ENCODE results near the gene KLHL22.
"Not testable (repeated sequence)": the region's sequence is repeated elsewhere in the genome, so short reads cannot be mapped to it uniquely, and the experiment has no call there.

Gene KLHL22

DNA sequence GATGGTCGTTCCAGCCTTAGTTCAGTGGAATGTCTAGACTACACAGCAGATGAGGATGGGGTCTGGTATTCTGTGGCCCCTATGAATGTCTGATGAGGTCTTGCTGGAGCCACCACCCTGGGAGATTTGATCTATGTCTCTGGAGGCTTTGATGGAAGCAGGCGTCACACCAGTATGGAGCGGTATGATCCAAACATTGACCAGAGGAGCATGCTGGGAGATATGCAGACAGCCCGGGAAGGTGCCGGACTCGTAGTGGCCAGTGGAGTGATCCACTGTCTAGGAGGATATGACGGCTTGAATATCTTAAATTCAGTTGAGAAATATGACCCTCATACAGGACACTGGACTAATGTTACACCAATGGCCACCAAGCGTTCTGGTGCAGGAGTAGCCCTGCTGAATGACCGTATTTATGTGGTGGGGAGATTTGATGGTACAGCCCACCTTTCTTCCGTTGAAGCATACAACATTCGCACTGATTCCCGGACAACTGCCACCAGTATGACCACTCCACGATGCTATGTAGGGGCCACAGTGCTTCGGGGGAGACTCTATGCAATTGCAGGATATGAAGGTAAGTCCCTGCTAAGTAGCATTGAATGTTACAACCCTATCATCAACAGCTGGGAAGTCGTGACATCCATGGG lies 44.3 kb downstream of the KLHL22 start:
- in situ Hi-C loops (cut with MboI; ENCODE audit: low sequenced_read_pairs), result not testable (repeated sequence)

DNA sequence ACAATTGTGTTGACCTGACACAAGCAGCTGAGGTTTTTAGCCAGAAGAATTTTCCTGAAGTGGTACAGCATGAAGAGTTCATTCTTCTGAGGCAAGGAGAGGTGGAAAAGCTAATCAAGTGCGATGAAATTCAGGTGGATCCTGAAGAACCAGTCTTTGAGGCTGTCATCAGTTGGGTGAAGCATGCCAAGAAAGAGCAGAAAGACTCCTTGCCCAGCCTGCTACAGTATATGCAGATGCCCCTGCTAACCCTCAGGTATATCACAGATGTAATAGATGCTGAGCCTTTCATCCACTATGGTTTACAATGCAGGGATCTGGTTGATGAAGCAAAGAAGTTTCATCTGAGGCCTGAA lies 45.1 kb downstream of the KLHL22 start:
- in situ Hi-C loops (cut with MboI; ENCODE audit: low sequenced_read_pairs), result no loop called here

DNA sequence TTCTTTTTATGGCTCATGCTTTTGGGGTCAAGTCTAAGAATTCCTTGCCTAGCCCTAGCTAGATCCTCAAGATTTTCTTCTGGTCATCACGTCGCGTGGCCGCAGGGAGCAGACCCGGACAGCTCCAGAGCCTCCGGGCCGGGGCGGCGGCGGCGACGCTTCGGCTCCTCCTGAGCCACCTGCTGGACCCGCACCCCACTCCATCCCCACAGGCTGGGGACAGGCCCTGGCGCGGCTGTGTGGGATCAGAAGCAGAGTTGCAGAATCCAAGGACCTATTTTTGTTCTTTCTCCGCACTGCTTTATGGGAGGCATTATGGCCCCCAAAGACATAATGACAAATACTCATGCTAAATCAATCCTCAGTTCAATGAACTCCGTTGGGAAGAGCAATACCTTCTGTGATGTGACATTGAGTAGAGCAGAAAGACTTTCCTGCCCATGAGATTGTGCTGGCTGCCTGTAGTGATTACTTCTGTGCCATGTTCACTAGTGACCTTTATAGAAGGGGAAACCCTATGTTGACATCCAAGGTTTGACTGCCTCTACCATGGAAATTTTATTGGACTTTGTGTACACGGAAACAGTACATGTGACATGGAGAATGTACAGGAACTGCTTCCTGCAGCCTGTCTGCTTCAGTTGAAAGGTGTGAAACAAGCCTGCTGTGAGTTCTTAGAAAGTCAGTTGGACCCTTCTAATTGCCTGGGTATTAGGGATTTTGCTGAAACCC lies 45.6 kb downstream of the KLHL22 start:
- in situ Hi-C loops (cut with MboI; ENCODE audit: low sequenced_read_pairs), result no loop called here

GRCh38 chr22:20448630-20449029 lies 47.0 kb downstream of the KLHL22 start:
- in situ Hi-C loops (cut with MboI; ENCODE audit: low sequenced_read_pairs), result no loop called here

- in situ Hi-C loops (cut with MboI; ENCODE audit: low sequenced_read_pairs), result no loop called here
Measured at GRCh38 chr22:20446383-20446970, 49.1 kb downstream of the KLHL22 start.

GRCh38 chr22:20444325-20444724 lies 51.3 kb downstream of the KLHL22 start:
- in situ Hi-C loops (cut with MboI; ENCODE audit: low sequenced_read_pairs), result no loop called here

DNA sequence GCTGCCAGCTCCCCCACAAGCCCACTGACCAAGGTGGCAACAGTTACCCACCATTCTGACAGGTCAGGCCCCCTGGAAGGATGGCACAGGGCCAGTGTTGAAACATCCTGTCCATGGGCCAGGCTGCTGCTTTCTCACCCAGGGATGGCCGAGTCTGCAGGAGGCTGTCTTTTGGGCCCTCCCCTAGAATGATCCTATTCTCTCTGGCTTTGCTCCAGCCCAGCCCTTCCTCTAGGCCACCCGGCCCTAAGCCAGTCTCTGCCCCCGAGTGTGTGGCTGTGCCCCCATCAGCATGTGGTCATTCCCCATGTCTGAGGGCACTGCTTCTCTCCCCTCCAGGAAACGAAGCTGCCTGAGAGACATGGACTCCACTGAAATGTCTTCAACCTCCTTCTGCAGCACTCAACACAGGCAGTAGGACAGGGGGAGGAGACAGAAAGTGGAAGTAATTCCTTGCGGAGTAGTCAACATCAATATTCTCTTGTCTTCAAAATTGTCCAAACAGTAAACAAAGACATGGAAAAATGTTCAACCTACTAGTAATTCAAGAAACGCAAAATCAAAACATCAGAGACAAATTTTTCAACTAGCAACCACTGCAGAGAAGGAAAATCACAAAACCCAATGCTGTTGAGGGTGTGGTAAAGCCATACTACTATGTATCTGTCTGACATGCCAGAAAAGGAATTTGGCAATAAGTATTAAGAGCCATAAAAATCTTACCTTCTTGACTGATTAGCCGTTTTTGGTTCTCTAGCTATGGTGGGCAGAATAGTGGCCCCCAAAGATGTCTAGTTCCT lies 52.9 kb downstream of the KLHL22 start:
- in situ Hi-C loops (cut with MboI; ENCODE audit: low sequenced_read_pairs), result no loop called here

DNA sequence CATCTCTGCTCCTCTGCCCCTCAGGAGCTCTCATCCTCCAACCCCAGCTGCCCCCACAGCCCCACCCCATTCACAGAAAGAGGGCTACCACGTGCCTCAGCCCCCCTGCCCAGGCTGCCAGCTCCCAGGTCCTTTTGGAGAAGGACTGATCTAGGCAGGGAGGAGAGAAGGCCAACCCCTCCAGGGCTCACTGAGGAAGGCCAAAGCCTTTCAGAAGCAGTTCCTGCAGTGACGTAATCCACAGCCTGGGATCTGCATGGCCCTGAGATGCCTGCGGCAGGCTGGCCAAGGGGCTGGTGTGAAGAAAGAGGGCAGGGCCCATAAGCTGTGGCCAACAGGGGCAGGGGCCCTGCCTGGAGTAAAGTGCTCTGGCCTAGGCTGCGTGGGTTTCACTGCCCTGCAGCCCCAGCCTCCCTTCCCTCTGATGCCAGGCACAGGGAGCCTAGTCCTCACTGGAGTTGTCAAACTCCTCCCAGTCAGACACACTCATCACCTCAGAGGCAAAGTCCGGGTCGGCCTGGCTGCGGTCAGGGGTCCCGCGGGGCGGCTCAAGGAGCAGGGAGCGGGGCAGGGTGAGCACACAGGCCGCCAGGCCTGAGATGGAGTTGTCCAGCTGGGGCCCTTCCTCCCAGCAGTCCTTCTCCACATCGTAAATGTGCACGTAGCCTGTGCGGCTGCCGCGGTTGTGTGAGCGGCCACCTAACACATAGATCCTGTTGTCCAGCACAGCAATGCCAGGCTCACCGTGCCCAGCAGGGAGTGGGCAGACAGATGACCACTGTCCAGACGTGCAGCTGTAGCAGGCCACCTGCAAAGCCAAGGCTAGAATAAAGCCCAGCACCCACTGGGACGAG lies 53.7 kb downstream of the KLHL22 start:
- in situ Hi-C loops (cut with MboI; ENCODE audit: low sequenced_read_pairs), result no loop called here

DNA sequence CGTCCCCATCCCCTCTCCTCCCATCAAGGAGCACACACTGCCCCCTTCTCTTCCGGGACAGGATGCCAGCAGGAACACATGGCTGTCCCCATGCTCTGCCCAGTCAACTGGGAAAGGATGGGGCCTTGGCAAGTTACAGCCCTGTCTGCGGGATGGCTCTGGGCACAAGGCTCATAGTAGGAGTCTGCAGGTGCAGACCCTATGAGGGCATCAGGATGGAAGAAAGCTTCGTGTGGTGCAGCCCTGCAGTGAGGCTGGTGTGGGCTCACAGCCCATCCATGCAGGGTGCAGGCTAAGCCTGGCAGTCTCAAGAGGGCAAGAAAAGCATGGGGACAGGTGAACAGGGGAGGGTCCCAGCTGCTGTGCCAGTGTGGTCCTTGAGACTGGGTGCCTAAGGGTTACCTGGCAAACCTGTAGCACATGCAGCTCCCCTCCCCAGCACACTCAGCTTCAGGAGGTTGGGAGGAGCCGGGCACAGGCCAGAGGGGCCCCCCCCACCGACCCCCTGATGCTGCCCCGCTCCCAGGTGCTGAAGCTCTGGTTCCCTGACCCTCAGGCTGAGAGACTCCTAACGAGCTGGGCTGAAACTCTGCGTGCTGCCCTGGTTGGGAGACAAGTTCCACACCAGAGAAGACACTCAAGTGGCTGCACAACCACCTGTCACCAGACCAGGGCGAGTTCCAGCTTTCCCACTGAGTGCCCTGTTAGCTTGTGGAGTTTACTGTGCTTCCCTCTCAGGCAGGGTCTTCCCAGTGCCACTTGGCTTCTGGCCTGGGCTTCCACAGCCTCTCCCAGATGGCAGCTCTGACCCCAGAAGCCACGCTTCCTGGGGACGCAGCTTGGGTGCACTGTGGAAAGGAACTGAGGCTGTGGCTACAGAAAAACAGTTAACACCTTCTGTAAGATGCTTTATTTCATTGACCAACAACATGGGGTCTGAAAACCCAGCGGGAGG lies 54.7 kb downstream of the KLHL22 start:
- in situ Hi-C loops (cut with MboI; ENCODE audit: low sequenced_read_pairs), result no loop called here

- in situ Hi-C loops (cut with MboI; ENCODE audit: low sequenced_read_pairs), result no loop called here
Measured at GRCh38 chr22:20439928-20440575, 55.5 kb downstream of the KLHL22 start.

GRCh38 chr22:20439556-20439927 lies 56.1 kb downstream of the KLHL22 start:
- in situ Hi-C loops (cut with MboI; ENCODE audit: low sequenced_read_pairs), result no loop called here

DNA sequence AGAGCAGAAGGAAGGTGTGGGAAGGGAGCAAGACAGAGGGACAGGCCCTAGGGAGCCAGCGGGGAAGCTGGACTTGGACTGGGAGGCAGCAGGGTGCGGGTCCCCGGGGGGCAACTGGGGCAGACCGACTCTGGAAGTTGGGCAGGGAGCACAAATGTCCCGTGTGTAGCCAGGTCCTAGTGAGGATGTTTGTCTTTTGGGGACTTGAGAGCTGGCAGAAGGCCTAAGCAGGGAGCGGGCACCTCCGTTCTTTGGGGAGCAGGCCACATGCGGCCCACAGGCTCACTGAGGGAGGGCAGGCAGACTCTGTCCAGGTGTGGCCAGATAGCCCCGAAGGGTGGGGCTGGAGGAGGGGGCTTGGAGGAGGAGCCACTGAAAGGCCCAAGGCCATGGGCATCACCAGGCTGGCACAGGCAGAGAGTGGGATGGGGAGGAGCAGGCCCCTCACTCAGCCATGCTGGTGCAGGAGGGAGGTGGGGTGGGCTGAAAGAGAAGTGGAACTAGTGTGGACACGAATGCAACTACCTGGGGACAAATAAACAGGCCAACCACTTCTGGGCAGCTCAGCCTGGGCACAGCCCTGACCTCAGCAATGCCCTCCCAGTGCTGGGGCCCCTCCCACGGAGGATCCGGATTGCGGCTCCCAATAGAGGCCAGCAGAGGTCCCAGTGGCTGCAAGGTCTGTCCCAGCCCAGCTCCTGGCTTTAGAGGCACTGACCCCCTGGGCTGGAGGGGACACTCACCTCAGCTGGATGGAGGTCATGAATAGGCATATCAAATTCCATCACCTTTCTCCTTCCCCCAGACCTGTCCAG lies 56.7 kb downstream of the KLHL22 start:
- in situ Hi-C loops (cut with MboI; ENCODE audit: low sequenced_read_pairs), result no loop called here

GRCh38 chr22:20438427-20438677 lies 57.2 kb downstream of the KLHL22 start:
- in situ Hi-C loops (cut with MboI; ENCODE audit: low sequenced_read_pairs), result no loop called here

DNA sequence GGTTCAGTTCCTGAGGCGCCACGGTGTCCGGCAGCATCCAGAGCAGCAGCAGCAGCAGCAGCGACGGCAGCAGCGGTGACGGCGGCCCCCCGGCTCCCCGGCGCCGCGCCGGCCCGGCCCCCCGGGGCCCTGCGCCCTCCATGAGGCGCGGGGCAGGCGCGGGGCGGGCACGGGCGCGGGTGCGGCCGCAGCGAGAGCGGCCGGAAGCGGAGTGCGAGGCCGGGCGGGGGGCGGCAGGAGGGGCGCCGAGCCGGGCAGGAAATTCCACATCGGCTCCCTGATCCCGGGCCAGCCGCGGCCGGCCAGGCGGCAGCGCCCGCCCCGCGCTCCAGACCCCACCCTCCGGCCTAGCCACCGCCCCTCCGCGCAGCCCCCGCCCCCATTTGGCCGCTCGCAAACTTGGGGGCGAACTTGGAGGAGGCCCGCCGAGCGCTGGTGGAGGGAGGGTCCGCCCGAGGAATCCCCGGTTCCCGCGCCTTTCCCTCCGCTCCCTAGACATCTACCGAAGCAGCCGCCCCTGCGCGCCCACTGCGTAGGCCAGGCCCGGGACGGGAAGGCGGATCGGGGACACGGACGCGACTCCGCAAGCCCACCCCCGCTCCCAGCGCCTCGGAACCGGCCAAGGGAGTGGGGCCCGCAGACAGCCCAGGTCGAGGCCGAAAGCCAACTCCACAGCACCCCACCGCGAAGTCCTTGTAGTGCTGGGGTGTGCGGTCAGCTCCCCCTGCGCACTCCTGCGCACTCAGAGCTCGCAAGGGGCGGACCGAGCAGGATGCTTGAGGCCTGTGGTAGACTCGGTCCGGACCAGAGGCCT lies 57.8 kb downstream of the KLHL22 start, which contains the start of gene SCARF2:
SCARF2 (minus strand) TSS at position 213 of the 814 bp plus-strand sequence; CDS start at position 142, 71 bp downstream.
- in situ Hi-C loops (cut with MboI; ENCODE audit: low sequenced_read_pairs), result no loop called here

DNA sequence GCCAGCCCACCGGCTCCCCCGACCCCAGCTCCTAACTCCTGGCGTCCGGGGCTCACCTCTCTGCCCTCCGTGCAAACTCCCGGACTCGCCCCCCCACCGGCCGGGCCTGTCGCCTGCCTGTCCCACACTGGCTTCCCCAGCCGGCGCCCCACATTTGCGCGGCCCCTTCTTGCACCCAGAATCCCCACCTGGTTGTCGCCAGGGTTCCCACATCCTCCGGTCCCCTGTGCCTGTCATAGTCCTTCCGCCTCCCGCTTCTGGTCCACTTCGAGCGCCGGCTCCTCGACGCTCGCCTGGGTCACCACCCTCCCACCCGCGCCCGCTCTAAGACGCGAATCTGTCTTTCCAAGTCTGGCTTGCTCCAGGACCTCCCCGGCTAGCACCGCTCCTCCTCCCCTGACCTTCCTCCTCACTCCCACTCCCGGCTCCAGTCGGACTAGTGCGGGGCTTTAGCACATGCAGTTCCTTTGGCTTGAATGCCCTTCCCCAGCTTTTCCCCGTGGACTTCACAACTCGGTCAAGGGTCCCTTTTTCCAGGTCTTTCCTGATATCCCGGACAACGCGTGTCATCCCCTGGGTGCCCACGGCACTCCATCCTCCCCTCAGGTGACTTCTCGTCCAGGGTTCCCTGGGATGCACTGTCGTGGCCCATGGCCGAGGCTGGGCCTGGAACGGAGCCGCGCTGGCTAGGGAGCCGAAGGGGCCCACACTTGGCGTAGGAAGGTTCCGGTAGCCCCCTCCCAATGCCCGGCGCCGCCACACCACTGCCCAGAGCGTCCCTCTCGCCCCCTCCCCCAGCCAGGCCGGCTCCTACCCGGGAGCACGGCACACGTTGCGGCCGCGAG lies 58.6 kb downstream of the KLHL22 start:
- in situ Hi-C loops (cut with MboI; ENCODE audit: low sequenced_read_pairs), result no loop called here

DNA sequence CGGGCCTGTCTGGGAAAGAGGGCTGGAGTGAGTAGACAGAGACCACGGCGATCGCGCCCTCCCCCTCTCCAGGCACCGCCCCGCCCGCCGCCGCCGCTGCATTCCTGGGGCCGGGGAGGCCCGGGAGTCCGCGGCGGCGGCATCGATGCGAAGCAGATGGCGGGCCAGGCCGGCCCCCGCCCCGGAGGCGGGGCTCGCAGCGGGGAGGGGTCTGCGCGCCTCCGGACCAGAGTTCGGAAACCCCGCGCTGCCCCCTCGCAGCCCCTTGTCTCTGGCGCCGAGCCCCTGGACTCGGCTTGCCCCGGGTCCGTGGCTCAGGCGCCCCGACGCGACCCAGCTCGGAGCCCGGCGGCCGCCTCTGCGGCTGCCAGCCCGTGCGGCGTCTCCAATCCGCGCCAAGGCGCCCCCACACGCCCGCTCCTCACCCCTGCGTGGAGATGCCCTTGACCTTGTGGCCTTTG lies 59.3 kb downstream of the KLHL22 start:
- in situ Hi-C loops (cut with MboI; ENCODE audit: low sequenced_read_pairs), result no loop called here

Measured in HL-60/S4 treated with phorbol 12-myristate 13-acetate at 8.2 ng/mL for 4 days and 3 days (cell line).